ENCODE data around the gene CCSER2.
A peak's percentile ranks its signal among the peaks of the same experiment; 100 is the strongest.

CCSER2 gene

GRCh38 chr10:84534168-84534567 is 205.8 kb downstream of the CCSER2 start:
- TF ChIP-seq CTCF (IDR thresholded peaks at IDR 0.05; ENCODE audit: low read length, missing control alignments) = peak; percentile 23
- no peak overlapping the region for H3K4me3 ChIP-seq (replicated peaks; ENCODE audit: low read depth, low read length)
- no peak for DNase-seq (ENCODE audit: low read depth)

- DNase-seq (ENCODE audit: low read depth) = peak; percentile 75
- peak; percentile 61 for TF ChIP-seq CTCF (IDR thresholded peaks at IDR 0.05; ENCODE audit: low read length, missing control alignments)
- H3K4me3 ChIP-seq (replicated peaks; ENCODE audit: low read depth, low read length) = no peak overlapping the region
Observed at GRCh38 chr10:84537447-84537931, 209.1 kb downstream of the CCSER2 start.

- no peak for DNase-seq (ENCODE audit: low read depth)
- no peak for TF ChIP-seq CTCF (IDR thresholded peaks at IDR 0.05; ENCODE audit: low read length, missing control alignments)
- H3K4me3 ChIP-seq (replicated peaks; ENCODE audit: low read depth, low read length) = no peak overlapping the region
Observed at GRCh38 chr10:84538036-84538435, 209.6 kb downstream of the CCSER2 start.

GRCh38 chr10:84539216-84539615 is 210.8 kb downstream of the CCSER2 start:
- no peak overlapping the region for H3K4me3 ChIP-seq (replicated peaks; ENCODE audit: low read depth, low read length)
- no peak for TF ChIP-seq CTCF (IDR thresholded peaks at IDR 0.05; ENCODE audit: low read length, missing control alignments)
- peak; percentile 25 for DNase-seq (ENCODE audit: low read depth)

- H3K4me3 ChIP-seq (replicated peaks; ENCODE audit: low read depth, low read length) = peak overlapping the region; percentile 16
- no peak for TF ChIP-seq CTCF (IDR thresholded peaks at IDR 0.05; ENCODE audit: low read length, missing control alignments)
- DNase-seq (ENCODE audit: low read depth) = peak; percentile 71
Observed at GRCh38 chr10:84540022-84540616, 211.7 kb downstream of the CCSER2 start.

- peak; percentile 75 for TF ChIP-seq CTCF (IDR thresholded peaks at IDR 0.05; ENCODE audit: low read length, missing control alignments)
- peak; percentile 56 for DNase-seq (ENCODE audit: low read depth)
- H3K4me3 ChIP-seq (replicated peaks; ENCODE audit: low read depth, low read length) = peak overlapping the region; percentile 52
Observed at GRCh38 chr10:84540617-84541288, 212.4 kb downstream of the CCSER2 start.

GRCh38 chr10:84541289-84541637 is 212.9 kb downstream of the CCSER2 start:
- no peak for DNase-seq (ENCODE audit: low read depth)
- no peak overlapping the region for H3K4me3 ChIP-seq (replicated peaks; ENCODE audit: low read depth, low read length)
- TF ChIP-seq CTCF (IDR thresholded peaks at IDR 0.05; ENCODE audit: low read length, missing control alignments) = no peak
